Hepatocyte (in vitro differentiated cells): ENCODE data around the gene FGF19. TPM values are rescaled to one million over a fixed set of nuclear protein-coding genes. Genes with fewer than 3 reads are reported as not detected.

Source experiments
- DNase-seq: peaks from one replicate; pipeline ENCODE4 v3.0.0-alpha.2; 2016; ENCODE audit warnings: low spot score
- H2AFZ ChIP-seq: fragments of 200-600 bp; sonication (generic); 2 replicates; pipeline ENCODE4 v1.6.0; 2016; ENCODE audit warnings: antibody characterized with exemption, mild to moderate bottlenecking
- H3K27ac ChIP-seq: fragments of 200-600 bp; sonication (generic); 2 replicates; pipeline ENCODE4 v1.5.1; 2016; ENCODE audit warnings: mild to moderate bottlenecking
- H3K27me3 ChIP-seq: fragments of 200-600 bp; sonication (generic); 2 replicates; pipeline ENCODE4 v1.6.1; 2016
- H3K36me3 ChIP-seq: fragments of 200-600 bp; sonication (generic); replicated peaks from 2 replicates; pipeline ENCODE4 v1.5.1; 2016; ENCODE audit warnings: low read depth; ENCODE audit not compliant: insufficient read depth
- H3K4me1 ChIP-seq: fragments of 200-600 bp; sonication (generic); 2 replicates; pipeline ENCODE4 v1.5.1; 2016; ENCODE audit warnings: mild to moderate bottlenecking, moderate library complexity; ENCODE audit not compliant: insufficient read depth
- H3K4me2 ChIP-seq: fragments of 200-600 bp; sonication (generic); 2 replicates; pipeline ENCODE4 v1.6.0; 2016
- H3K4me3 ChIP-seq: fragments of 200-600 bp; sonication (generic); 2 replicates; pipeline ENCODE4 v1.5.1; 2016; ENCODE audit warnings: mild to moderate bottlenecking
- H3K79me2 ChIP-seq: fragments of 200-600 bp; sonication (generic); 2 replicates; pipeline ENCODE4 v1.6.0; 2017; ENCODE audit warnings: mild to moderate bottlenecking
- H3K9me2 ChIP-seq: fragments of 200-600 bp; sonication (generic); replicated peaks from 2 replicates; pipeline ENCODE4 v1.6.0; 2017; ENCODE audit warnings: mild to moderate bottlenecking; ENCODE audit not compliant: insufficient read depth
- H3K9me3 ChIP-seq: fragments of 200-600 bp; sonication (generic); 2 replicates; pipeline ENCODE4 v1.5.1; 2016; ENCODE audit warnings: low read depth, mild to moderate bottlenecking
- H4K20me1 ChIP-seq: fragments of 200-600 bp; sonication (generic); 2 replicates; pipeline ENCODE4 v1.6.0; 2016; ENCODE audit warnings: mild to moderate bottlenecking; ENCODE audit not compliant: insufficient read depth, poor library complexity, severe bottlenecking
- CTCF ChIP-seq: fragments of 200-600 bp; sonication (generic); IDR thresholded peaks from 2 replicates; pipeline ENCODE4 v1.5.1; 2016; ENCODE audit warnings: antibody characterized with exemption, mild to moderate bottlenecking; ENCODE audit not compliant: poor library complexity
- EZH2 ChIP-seq: fragments of 200-600 bp; sonication (generic); IDR thresholded peaks from 2 replicates; pipeline ENCODE4 v1.6.1; 2016; ENCODE audit warnings: antibody characterized with exemption, mild to moderate bottlenecking, borderline replicate concordance
- EZH2phosphoT487 ChIP-seq: fragments of 200-600 bp; sonication (generic); IDR thresholded peaks from one replicate; pipeline ENCODE4 v1.6.1; 2018; ENCODE audit warnings: antibody characterized with exemption, mild to moderate bottlenecking, low read depth, moderate library complexity; ENCODE audit not compliant: unreplicated experiment, severe bottlenecking
- WGBS: methylation state at CpG from one replicate; pipeline ENCODE4 v1.1.6; 2016; ENCODE audit warnings: low lambda C conversion rate; ENCODE audit errors: missing lambda C conversion rate; 5-methylcytosine and 5-hydroxymethylcytosine counted together
- polyA plus RNA-seq: library from polyadenylated mRNA; unstranded; fragments of >200 nt; fragmentation: Nextera tagmentation; extraction: Ambion mirVana; gene quantifications from 2 replicates; pipeline ENCODE4 v1.2.1, GENCODE V29; 2016
- total RNA-seq: library from RNA; depleted of rRNA; stranded (reverse); fragments of >200 nt; gene quantifications from 2 replicates; pipeline ENCODE4 v1.2.3, GENCODE V29; 2014

FGF19 gene
- total and polyA plus RNA-seq, 2 experiments from 2014 or later = 1.0 TPM; not detected in 1

GRCh38 chr11:69700278-69701140 lies 3.3 kb downstream of the FGF19 start:
- H3K9me3 ChIP-seq = no peaks in the 10 kb centered on the region
- no peaks in the 10 kb centered on the region for H3K36me3 ChIP-seq
- H3K4me2 ChIP-seq = peak overlapping the region; percentile 57
- H3K4me3 ChIP-seq = no peak overlapping the region
- H3K79me2 ChIP-seq = no peaks in the 10 kb centered on the region
- no peaks in the 10 kb centered on the region for H3K9me2 ChIP-seq
- H3K27me3 ChIP-seq = peaks cover 39% of the 10 kb centered on the region
- peak; percentile 83 for DNase-seq
- WGBS = 33% methylated on average over 20 of the region's 20 CpGs
- H3K4me1 ChIP-seq = peaks cover 38% of the 10 kb centered on the region
- TF ChIP-seq EZH2phosphoT487 = no peak
- TF ChIP-seq EZH2 = no peak
- TF ChIP-seq CTCF = no peak
- no peaks in the 10 kb centered on the region for H4K20me1 ChIP-seq
- H3K27ac ChIP-seq = peak overlapping the region; percentile 38
- no peak overlapping the region for H2AFZ ChIP-seq

- Histone ChIP-seq H3K4me3 (no peak overlapping the region), H3K4me1 (peaks cover 28% of the 10 kb centered on the region), H3K36me3 (no peaks in the 10 kb centered on the region), H3K9me3 (no peaks in the 10 kb centered on the region), H3K4me2 (no peak overlapping the region), H4K20me1 (no peaks in the 10 kb centered on the region), H3K27me3 (peaks cover 26% of the 10 kb centered on the region), H3K79me2 (no peaks in the 10 kb centered on the region), H2AFZ (no peak overlapping the region), H3K9me2 (no peaks in the 10 kb centered on the region), H3K27ac (no peak overlapping the region)
- DNase-seq = no peak
- WGBS = 88% methylated on average over 13 of the region's 13 CpGs
- TF ChIP-seq EZH2phosphoT487 (no peak), CTCF (no peak), EZH2 (no peak)
These were observed 4.6 kb downstream of the FGF19 start for GRCh38 chr11:69699213-69699612.

- Histone ChIP-seq H3K36me3 (no peaks in the 10 kb centered on the region), H3K79me2 (no peaks in the 10 kb centered on the region), H3K4me3 (no peak overlapping the region), H3K27ac (no peak overlapping the region), H2AFZ (no peak overlapping the region), H3K9me3 (no peaks in the 10 kb centered on the region), H4K20me1 (no peaks in the 10 kb centered on the region), H3K27me3 (peaks cover 19% of the 10 kb centered on the region), H3K4me1 (peaks cover 21% of the 10 kb centered on the region), H3K4me2 (no peak overlapping the region), H3K9me2 (no peaks in the 10 kb centered on the region)
- WGBS = 98% methylated on average over 2 of the region's 2 CpGs
- DNase-seq = no peak
- TF ChIP-seq CTCF = no peak
- TF ChIP-seq EZH2phosphoT487 = no peak
- no peak for TF ChIP-seq EZH2
These were observed 5.5 kb downstream of the FGF19 start for GRCh38 chr11:69698362-69698761.
